GM06990 (cell line): Measurements from ENCODE around the gene ERLEC1.

Experiments
- DNase-seq: peaks from one replicate; pipeline ENCODE4 v3.0.0-alpha.2; 2011; ENCODE audit not compliant: insufficient read length; ENCODE audit errors: extremely low read depth
- H3K27me3 ChIP-seq: replicated peaks from 2 replicates; pipeline ENCODE4 v1.6.0; 2011; ENCODE audit warnings: low read length; ENCODE audit not compliant: control insufficient read depth, insufficient read depth
- H3K36me3 ChIP-seq: 2 replicates; pipeline ENCODE4 v1.5.1; 2011; ENCODE audit warnings: low read length; ENCODE audit not compliant: control insufficient read depth, insufficient read depth
- H3K4me3 ChIP-seq: replicated peaks from 2 replicates; pipeline ENCODE4 v1.5.1; 2011; ENCODE audit warnings: low read depth, mild to moderate bottlenecking, control low read depth, low read length
- TF ChIP-seq, protein P1 (sequence below): IDR thresholded peaks from 2 replicates; pipeline ENCODE4 v1.5.1; 2011; ENCODE audit warnings: low read length, control low read depth, mild to moderate bottlenecking, inconsistent platforms; ENCODE audit not compliant: insufficient read depth, poor library complexity, severe bottlenecking

ERLEC1 gene

GRCh38 chr2:53865962-53866361 is 79.1 kb downstream of the ERLEC1 start:
- Histone ChIP-seq H3K36me3 (peaks cover 3% of the 10 kb centered on the region; the same call in 1 of the 2 replicates), H3K27me3 (no peaks in the 10 kb centered on the region), H3K4me3 (no peak overlapping the region)
- TF ChIP-seq, protein P1, sequence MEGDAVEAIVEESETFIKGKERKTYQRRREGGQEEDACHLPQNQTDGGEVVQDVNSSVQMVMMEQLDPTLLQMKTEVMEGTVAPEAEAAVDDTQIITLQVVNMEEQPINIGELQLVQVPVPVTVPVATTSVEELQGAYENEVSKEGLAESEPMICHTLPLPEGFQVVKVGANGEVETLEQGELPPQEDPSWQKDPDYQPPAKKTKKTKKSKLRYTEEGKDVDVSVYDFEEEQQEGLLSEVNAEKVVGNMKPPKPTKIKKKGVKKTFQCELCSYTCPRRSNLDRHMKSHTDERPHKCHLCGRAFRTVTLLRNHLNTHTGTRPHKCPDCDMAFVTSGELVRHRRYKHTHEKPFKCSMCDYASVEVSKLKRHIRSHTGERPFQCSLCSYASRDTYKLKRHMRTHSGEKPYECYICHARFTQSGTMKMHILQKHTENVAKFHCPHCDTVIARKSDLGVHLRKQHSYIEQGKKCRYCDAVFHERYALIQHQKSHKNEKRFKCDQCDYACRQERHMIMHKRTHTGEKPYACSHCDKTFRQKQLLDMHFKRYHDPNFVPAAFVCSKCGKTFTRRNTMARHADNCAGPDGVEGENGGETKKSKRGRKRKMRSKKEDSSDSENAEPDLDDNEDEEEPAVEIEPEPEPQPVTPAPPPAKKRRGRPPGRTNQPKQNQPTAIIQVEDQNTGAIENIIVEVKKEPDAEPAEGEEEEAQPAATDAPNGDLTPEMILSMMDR, result no peak
- DNase-seq, result no peak

GRCh38 chr2:53867169-53867568 is 80.3 kb downstream of the ERLEC1 start:
- H3K4me3 ChIP-seq, result no peak overlapping the region
- TF ChIP-seq, protein P1, result no peak
- peaks cover 3% of the 10 kb centered on the region; the same call in 1 of the 2 replicates for H3K36me3 ChIP-seq
- H3K27me3 ChIP-seq, result no peaks in the 10 kb centered on the region
- no peak for DNase-seq

- Histone ChIP-seq H3K4me3 (no peak overlapping the region), H3K36me3 (peaks cover 3% of the 10 kb centered on the region; the same call in 1 of the 2 replicates), H3K27me3 (no peaks in the 10 kb centered on the region)
- no peak for DNase-seq
- TF ChIP-seq, protein P1, result no peak
Measured at GRCh38 chr2:53867773-53868172, 80.9 kb downstream of the ERLEC1 start.
